NCI-H2196 treated with DMSO at 0.1 percent for 48 hours (cell line): ENCODE data around the gene SHMT1.
"Not testable (repeated sequence)": the region's sequence is repeated elsewhere in the genome, so short reads cannot be mapped to it uniquely, and the experiment has no call there.

Experiments used
- DNase-seq: peaks from one replicate; lab custom pipeline; 2025; ENCODE audit not compliant: unreplicated experiment; lab: John Stamatoyannopoulos, UW

SHMT1 gene

DNA sequence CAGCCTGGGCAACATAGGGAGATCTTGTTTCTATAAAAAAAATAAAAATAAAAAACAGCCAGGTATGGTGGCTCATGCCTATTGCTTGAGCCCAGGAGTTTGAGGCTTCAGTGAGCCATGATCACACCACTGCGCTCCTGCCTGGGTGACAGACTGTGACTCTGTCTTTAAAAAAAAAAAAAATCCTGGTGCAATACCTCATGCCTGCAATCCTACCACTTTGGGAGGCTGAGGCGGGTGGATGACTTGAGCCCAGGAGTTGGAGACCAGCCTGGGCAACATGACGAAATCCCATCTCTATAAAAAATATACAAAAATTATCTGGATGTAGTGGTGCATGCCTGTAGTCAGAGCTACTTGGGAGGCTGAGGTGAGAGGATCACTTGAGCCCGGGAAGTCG is 15.3 kb upstream of the SHMT1 start:
- not testable (repeated sequence) for DNase-seq

DNA sequence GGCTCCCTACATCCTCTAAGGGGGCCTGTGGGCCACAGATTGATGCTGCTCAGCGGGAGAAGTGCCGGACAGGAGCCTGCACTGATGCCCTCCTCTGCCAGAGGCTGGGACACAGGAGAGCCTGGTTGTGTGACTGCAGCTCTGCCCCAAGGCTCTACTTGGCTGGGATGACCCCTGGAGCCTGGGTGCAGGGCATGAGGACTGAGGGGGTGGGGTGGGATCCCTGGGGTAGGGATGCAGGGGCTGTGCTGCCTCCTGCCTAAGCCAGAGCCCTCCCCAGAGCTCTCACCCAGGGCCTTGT is 14.8 kb upstream of the SHMT1 start:
- DNase-seq = no peak

DNA sequence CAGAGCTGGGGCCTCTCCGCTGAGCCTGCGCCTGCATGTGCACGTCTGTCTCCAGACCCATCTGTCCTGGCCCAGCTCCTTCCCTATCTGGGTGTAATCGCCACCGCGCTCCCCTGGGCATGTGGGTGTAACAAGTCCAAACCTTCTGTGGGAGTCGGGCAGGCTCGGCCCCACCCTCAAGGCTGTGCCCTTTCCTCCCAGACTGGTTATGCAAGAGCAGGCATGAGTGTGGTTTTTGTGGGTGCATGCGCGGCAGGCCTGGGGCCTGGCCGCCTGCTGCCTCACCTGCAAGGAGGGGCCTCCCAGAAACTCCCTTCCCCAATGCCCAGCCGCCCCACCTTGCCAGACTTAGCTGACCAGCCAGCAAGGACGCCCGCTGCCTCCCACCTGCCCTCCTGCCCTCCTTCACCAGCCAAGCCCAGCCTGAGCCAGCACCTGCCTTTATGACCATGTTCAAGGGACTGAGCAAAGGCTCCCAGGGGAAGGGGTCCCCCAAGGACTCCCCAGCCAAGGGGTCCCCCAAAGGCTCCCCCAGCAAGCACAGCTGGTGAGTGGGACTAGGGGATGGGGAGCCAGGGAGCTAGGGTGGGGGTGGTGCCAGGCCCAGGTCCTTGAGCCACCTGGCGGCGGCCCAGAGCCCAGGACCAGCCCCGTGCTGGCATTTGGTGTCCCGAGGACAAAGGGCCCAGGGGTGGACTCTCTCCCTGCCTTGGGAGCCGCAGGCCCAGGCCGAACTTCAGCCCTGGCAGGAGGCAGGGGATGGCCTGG is 14.3 kb upstream of the SHMT1 start, which contains the start of gene EVPLL:
TSS of gene EVPLL (plus strand) at position 342 of the 768 bp plus-strand sequence. CDS start 3,160 bp downstream, outside the sequence.
- no peak for DNase-seq

DNA sequence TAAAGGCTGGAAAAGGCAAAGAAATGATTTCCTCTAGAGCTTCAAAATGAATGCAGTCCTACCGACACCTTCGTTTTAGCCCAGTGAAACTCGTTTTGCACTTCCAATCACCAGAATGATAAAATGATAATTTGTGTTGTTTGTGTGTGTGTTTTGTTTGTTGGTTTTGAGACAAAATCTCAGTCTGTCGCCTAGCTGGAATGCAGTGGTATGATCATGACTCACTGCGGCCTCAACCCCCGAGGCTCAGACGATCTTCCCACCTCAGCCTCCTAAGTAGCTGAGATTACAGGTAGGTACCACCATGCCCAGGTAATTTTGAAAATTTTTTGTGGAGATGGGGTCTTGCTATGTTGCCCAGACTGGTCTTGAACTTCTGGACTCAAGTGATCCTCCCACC is 10.9 kb upstream of the SHMT1 start:
- DNase-seq = no peak

DNA sequence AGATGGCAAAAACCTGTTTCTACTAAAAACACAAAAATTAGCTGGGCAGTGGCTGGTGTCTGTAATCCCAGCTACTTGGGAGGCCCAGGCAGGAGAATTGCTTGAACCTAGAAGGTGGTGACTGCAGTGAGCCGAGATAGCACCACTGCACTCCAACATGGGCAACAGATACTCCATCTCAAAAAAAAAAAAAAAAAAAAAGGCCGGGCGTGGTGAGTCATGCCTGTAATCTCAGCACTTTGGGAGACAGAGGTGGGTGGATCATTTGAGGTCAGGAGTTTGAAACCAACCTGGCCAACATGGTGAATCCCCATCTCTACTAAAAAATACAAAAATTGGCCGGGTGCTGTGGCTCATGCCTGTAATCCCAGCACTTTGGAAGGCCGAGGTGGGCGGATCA is 9.8 kb upstream of the SHMT1 start:
- DNase-seq = not testable (repeated sequence)

DNA sequence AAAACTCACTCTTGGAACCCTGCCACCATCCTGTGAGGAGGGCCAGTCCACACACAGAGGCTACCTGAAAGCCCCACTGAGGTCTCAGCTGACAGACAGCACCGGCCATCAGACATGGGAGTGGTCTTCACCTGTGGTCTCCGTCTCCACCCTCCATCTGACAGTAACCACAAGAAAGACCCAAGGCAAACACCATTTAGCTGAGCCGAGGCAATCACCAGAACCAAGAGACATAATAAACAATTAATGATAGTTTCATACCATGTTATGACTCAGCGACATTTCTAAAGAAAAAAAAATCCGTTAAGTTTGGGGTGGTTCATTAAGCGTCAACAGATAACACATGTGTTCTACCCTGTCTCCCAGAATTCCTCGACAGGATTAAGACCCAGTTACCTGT is 8.1 kb upstream of the SHMT1 start:
- DNase-seq = no peak

DNA sequence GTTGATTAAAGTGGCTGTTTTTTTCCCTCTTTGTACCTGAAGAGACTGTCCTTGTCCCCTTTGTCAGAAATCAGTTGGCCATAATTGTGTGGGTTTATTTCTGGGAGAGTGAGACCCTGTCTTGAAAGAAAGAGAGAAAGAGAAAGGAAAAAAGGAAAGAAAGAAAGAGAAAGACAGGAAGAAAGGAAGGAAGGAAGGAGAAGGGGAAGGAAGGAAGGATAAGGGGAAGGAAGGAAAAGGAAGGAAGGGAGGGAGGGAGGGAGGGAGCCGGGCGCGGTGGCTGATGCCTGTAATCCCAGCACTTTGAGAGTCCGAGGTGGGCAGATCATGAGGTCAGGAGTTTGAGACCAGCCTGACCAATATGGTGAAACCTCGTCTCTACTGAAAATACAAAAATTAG is 7.4 kb upstream of the SHMT1 start:
- no peak for DNase-seq

DNA sequence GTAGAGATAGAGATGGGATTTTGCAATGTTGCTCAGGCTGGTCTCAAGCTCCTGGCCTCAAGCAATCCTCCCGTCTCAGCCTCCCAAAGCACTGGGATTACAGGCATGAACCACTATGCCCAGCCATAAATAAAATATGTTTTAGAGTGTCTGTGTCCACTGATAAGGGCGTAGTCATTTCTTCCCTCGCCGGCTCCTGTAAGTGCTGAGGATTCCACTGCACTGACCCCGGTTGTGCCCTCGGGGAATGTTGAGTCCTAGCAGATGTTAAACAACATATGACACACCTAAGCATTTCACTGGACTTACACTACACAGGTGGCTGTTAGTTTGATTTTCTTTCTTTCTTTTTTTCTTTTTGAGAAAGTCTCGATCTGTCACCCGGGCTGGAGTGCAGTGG is 5.6 kb upstream of the SHMT1 start:
- DNase-seq = no peak

DNA sequence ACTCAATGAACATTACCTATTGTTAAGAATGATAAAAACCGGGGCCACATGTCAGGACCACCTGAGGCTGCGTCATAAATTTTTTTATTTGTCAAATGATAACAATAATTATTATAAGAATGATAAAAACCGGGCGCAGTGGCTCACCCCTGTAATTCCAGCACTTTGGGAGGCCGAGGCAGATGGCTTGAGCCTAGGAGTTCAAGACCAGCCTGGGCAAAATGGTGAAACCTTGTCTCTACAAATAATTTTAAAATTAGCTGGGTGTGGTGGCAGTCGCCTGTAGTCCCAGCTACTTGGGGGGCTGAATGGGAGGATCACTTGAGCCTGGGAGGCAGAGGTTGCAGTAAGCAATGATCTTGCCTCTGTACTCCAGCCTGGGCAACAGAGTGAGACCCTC is 816 bp upstream of the SHMT1 start:
- no peak for DNase-seq

DNA sequence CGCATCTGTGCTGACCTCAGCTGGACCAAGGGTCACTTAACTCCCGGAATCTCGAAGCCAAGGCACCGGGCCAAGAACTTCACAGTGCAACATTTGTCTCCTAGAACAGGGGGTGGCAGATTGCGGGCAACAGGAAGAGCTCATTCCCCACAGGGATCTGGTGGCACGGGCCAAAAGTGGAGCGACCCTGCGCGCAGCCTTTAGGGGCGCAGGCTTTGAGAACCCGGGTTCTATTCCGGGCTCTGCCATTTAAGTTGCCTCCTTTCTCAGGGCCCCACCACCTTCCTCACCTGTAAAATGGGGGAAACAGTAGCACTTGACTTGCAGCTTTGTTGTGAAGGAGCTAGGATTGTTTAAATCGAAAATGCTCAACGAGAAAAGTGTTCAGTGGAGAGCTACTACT is 651 bp downstream of the SHMT1 start:
- peak; percentile 1 for DNase-seq

DNA sequence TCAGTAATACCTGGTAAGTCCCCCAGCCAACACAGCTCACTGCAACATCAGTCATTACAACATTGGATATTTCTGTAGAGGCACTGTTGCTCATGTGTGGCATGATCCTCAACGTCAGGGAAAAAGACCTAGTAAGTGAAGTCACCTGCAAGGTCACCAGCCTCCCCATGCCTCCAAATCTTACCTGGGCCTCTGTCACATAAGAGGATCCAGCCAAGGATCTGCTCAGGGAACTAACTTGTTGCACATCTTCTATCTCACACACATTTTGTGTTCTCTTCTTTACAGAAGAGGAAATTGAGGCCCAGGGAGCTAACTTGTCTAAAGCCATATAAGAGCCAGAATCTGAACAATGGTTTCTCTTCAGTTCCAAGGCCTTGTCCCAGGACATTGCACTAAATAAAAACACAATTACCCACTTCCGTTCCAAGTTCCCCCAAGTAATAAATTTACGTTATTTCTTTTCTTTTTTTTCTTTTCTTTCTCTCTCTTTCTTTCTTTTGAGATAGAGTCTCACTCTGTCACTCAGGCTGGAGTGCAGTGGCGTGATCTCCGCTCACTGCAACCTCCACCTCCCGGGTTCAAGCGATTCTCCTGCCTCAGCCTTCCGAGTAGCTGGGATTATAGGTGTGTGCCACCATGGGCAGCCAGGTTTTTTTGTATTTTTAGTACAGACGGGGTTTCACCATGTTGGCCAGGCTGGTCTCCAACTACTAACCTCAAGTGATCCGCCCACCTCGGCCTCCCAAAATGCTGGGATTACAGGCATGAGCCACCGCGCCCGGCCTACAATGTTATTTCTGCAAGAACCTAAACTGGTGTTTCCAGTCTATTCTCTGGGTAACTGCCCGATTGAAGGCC is 1.3 kb downstream of the SHMT1 start:
- no peak for DNase-seq

DNA sequence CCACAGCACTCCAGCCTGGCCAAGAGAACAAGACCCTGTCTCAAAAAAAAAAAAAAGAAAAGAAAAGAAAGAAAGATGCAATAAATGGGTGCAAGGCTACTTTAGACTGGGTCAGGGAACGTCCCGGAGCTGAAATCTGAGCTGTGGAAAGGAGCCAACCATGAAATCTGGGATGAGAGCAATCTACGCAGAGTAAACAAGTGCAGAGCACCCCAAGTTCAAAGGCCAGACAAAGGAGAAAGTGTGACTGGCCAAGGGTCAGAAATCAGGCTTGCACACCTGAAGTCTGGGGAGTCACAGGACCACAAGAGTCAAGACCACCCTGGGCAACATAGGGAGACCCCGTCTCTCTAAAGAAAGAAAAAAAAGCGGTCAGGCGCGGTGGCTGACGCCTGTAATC is 2.8 kb downstream of the SHMT1 start:
- no peak for DNase-seq

DNA sequence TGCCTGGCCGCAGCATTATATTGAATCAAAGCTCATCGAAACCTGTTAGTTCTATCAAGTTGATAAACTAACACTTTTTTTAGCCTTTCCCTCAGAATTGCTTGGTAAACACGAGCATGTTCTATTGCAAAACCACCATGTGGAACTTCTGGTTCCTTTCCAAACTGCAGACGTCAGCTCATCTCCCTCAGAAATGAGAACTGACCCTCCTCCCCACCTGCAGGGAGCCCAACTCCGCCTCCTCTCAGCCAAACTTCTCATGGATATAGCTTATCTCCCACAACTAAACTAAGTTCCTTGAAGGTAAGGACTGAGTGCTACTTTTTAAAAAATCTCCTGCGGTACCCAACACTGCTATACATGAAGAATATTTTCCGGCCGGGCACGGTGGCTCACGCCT is 6.7 kb downstream of the SHMT1 start:
- no peak for DNase-seq

DNA sequence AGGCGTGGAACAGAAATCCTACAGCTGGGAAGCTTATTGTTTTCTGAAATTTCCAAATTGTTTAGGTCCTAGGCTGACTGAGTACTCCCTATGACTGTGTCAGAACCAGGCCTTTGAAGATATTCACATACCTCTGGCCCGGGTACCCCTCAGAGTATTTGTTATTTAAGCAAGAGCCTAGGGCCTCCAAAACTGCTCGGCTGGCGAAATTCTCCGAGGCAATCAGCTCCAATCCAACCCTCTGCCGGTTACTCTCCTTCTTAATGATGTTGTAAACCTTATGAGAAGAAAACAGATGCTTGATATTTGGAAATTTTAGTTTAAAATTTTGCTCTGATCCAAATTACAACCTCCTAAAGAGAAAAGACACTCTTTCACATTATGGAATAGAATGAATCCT is 9.8 kb downstream of the SHMT1 start:
- DNase-seq = no peak

DNA sequence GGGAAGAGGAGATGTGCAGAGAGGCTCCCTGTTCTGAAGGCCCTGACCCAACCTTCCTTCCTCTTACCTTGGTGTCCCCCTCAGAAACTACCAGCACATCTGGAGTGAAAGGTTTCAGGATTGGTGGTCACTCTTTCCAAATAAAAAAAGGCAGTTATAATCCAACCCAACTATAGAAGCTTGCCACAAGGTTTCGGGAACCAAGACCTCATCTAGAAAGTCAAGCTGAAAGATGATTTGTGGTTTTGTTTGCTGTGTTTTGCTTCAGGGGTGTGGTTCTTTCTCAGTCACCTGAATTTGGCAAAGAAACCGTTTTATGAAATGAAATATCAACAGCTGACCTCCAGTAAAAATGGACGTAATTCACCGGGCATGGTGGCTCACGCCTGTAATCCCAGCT is 19.3 kb downstream of the SHMT1 start:
- DNase-seq = no peak

DNA sequence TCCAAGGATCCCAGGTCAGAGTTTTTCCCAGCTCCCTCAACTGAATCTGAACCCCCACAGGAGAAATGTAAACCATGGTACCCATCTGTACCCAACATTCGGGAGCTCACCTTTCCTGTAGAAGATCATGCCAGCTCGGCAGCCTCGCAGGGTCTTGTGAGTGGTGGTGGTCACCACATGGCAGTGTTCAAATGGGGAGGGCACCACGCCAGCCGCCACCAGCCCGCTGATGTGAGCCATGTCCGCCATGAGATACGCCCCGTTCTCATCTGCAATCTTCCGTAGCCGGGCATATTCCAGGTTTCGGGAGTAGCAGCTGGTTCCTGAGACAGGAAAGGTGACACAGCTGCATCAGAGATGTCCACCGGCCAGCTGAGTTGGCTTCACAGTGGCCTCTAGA is 23.4 kb downstream of the SHMT1 start:
- no peak for DNase-seq

DNA sequence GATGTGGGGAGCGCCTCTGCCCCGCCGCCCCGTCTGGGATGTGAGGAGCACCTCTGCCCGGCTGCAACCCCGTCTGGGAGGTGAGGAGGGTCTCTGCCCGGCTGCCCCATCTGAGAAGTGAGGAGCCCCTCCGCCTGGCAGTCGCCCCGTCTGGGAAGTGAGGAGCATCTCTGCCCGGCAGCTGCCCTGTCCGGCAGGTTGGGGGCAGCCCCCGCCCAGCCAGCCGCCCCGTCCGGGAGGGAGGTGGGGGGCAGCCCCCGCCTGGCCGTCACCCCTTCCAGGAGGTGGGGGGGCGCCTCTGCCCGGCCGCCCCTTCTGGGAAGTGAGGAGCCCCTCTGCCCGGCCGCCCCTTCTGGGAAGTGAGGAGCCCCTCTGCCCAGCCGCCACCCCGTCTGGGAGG is 25.2 kb downstream of the SHMT1 start:
- DNase-seq = not testable (repeated sequence)

DNA sequence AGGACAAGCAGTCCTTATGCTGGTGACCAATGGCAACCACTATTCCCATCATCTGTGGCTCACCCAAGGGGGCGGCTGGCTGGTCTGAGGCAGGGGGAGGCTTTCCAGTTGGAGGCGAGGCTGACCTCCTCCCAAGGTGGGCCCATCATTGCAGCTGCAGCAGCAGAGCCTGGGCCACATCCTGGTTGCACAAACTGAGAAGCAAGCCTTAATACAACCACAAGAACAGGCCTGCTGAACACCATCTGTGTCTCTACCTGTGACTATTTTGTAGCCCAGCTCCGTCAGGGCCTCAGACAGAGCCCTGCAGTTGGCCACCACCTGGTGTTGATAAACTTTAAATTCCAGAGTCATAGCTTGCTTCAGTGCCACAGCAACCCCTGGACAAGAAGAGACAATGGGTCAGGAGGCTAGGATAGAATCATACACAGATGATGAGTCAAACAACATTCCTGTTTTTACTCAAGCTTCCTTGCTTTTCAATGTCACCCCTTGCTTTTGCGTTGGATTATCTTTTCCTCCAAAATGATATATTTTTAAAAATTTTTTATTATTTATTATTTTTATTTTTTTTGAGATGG is 30.4 kb downstream of the SHMT1 start:
- no peak for DNase-seq

DNA sequence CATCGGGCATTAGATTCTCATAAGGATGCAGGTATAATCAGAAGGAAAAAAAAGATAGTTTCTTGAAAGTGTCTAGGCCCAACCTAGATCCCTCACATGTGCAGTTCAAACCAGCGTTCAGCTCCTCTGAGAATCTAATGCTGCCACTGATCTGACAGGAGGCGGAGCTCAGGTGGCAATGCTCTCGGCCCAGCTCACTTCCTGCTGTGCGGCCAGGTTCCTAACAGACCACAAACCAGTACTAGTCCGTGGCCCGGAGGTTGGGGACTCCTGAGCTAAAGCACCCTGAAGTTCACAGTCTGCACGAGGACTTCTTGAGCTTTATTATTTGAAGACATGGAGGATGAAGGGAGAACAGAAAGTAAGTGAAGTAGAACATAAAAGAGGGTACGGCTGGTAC is 31.5 kb downstream of the SHMT1 start:
- DNase-seq = no peak

DNA sequence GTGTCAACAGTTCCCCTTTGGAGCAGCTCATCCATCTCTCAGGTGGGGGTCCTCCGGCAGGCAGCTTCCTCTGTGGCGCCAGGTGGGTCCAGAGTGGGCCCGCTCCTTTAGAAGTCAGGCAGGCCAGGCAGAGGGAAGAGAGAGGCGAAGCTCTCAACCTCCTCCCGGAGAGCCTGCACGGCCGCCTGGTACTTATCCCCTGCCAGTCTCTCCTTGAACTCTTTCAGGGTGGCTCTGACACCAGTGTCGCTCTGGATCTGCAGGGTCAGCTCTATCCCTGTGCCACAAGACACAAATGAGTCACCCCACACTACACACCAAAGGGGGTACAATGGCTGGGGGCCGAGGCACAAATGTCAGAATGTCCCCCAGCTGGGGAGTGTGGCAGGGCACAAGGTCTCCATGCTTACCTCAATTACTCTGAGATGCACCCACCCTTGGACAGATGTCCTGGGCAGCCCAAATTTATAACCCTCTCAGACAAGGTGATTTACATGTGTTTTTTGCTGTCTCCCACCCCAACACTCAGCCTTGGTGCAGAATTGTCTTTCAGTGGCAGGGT is 34.6 kb downstream of the SHMT1 start:
- DNase-seq = no peak

DNA sequence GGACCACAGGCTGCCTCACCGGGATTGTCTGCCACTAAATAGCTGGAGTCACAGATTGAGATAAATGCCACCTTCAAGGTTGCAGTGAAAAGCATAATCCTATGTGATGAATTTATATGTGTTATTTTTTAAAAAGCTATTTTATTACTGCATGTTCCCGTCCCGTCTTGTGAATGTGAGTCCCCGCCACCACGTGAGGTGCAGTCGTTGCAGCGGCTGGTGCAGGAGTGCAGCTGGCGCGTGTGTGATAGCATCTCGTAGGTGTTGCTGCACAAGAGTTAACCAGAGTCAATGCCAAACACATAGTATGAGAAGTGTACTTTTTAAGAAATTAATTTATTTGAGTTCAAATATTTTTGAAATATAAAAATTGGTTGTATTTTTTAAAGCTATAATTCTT is 35.8 kb downstream of the SHMT1 start:
- no peak for DNase-seq

DNA sequence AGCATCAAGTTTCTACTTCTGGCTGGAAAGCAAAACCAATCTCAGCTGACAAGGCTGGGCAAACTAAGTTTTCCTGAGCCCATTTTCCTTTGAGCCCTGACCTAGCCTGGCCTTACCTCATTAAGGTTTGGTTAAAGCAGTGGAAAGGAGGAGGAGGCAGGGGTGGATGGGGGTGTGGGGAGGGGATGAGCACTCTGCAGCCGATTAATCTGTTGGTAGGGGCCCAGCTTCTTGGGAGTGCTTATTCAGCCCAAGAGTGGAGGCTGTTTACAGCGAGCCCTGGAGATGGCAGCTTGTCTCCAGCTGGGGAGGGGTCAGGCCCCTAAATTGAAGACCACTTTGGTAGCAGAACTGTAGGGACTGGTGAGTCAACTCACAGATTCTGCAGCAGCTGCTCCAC is 36.3 kb downstream of the SHMT1 start:
- no peak for DNase-seq
